OCI-LY1 (cell line): Measurements from ENCODE around the gene GPR39.

Source experiments
- H2AFZ ChIP-seq: fragments of 200-600 bp; sonication (generic), shearing (Covaris generic); 2 replicates; pipeline ENCODE4 v1.6.0; 2014; ENCODE audit warnings: antibody characterized with exemption, mild to moderate bottlenecking, low read length
- H3F3A ChIP-seq: fragments of 200-600 bp; sonication (generic), shearing (Covaris generic); 2 replicates; pipeline ENCODE4 v1.6.0; 2014; ENCODE audit warnings: mild to moderate bottlenecking, antibody characterized with exemption, low read length, moderate library complexity; ENCODE audit not compliant: insufficient read depth
- H3K27ac ChIP-seq: fragments of 200-600 bp; sonication (generic); 2 replicates; pipeline ENCODE4 v1.5.1; 2014; ENCODE audit warnings: low read length, mixed run types, mild to moderate bottlenecking, low read depth; ENCODE audit not compliant: poor library complexity, severe bottlenecking
- H3K27me3 ChIP-seq: fragments of 200-600 bp; sonication (generic); 2 replicates; pipeline ENCODE4 v1.6.0; 2014; ENCODE audit warnings: antibody characterized with exemption, mild to moderate bottlenecking, low read length, moderate library complexity; ENCODE audit not compliant: insufficient read depth
- H3K36me3 ChIP-seq: fragments of 200-600 bp; sonication (generic); 2 replicates; pipeline ENCODE4 v1.6.1; 2014; ENCODE audit warnings: mild to moderate bottlenecking, antibody characterized with exemption, low read length, moderate library complexity, mixed read lengths; ENCODE audit not compliant: insufficient read depth
- H3K4me1 ChIP-seq: fragments of 200-600 bp; sonication (generic); 2 replicates; pipeline ENCODE4 v1.5.1; 2014; ENCODE audit warnings: mild to moderate bottlenecking, low read length, moderate library complexity; ENCODE audit not compliant: insufficient read depth, severe bottlenecking
- H3K4me2 ChIP-seq: fragments of 200-600 bp; sonication (generic), shearing (Covaris generic); 2 replicates; pipeline ENCODE4 v1.6.1; 2014; ENCODE audit warnings: low read length
- H3K4me3 ChIP-seq: fragments of 200-600 bp; sonication (generic); 2 replicates; pipeline ENCODE4 v1.5.1; 2014; ENCODE audit warnings: low read length, low read depth, mild to moderate bottlenecking, mixed read lengths; ENCODE audit not compliant: poor library complexity, severe bottlenecking
- H3K79me2 ChIP-seq: fragments of 200-600 bp; shearing (Covaris generic); 2 replicates; pipeline ENCODE4 v1.6.1; 2016; ENCODE audit warnings: mixed run types, low read length, mixed read lengths; ENCODE audit not compliant: insufficient read depth
- H3K9ac ChIP-seq: fragments of 200-600 bp; sonication (generic), shearing (Covaris generic); 2 replicates; pipeline ENCODE4 v1.6.1; 2014; ENCODE audit warnings: mild to moderate bottlenecking, low read length, mixed read lengths
- H3K9me2 ChIP-seq: fragments of 200-600 bp; sonication (generic), shearing (Covaris generic); 2 replicates; pipeline ENCODE4 v1.6.1; 2014; ENCODE audit warnings: low read depth, mild to moderate bottlenecking, low read length, mixed read lengths
- H3K9me3 ChIP-seq: fragments of 200-600 bp; shearing (Covaris generic); 2 replicates; pipeline ENCODE4 v1.6.1; 2014; ENCODE audit warnings: low read length, mixed read lengths
- H4K20me1 ChIP-seq: fragments of 200-600 bp; sonication (generic), shearing (Covaris generic); 2 replicates; pipeline ENCODE4 v1.6.0; 2016; ENCODE audit warnings: mild to moderate bottlenecking, low read length; ENCODE audit not compliant: insufficient read depth
- CTCF ChIP-seq: fragments of 200-600 bp; sonication (generic), shearing (Covaris generic); IDR thresholded peaks from 2 replicates; pipeline ENCODE4 v1.5.1; 2017; ENCODE audit warnings: mild to moderate bottlenecking, antibody characterized with exemption, low read length, moderate library complexity, mixed read lengths
- EZH2 ChIP-seq: fragments of 200-600 bp; sonication (generic), shearing (Covaris generic); IDR thresholded peaks from 2 replicates; pipeline ENCODE4 v1.8.0; 2017; ENCODE audit warnings: borderline replicate concordance, mixed run types, mild to moderate bottlenecking, antibody characterized with exemption, low read length, moderate library complexity, mixed read lengths

The GPR39 gene

GRCh38 chr2:132550946-132551345 is 134.3 kb downstream of the GPR39 start:
- Histone ChIP-seq H3K9me2 (no peaks in the 10 kb centered on the region), H4K20me1 (no peaks in the 10 kb centered on the region), H3K9me3 (no peaks in the 10 kb centered on the region), H3K27me3 (no peaks in the 10 kb centered on the region), H3K9ac (no peak overlapping the region), H3K79me2 (no peaks in the 10 kb centered on the region), H3K36me3 (no peaks in the 10 kb centered on the region), H3K27ac (no peak overlapping the region), H3K4me3 (no peak overlapping the region), H3K4me2 (no peak overlapping the region), H3K4me1 (peaks cover 5% of the 10 kb centered on the region), H2AFZ (no peak overlapping the region), H3F3A (no peaks in the 10 kb centered on the region)
- TF ChIP-seq EZH2 (no peak), CTCF (no peak)

GRCh38 chr2:132557694-132558093 is 141.1 kb downstream of the GPR39 start:
- H3K4me1 ChIP-seq, result no peaks in the 10 kb centered on the region
- no peaks in the 10 kb centered on the region for H3F3A ChIP-seq
- no peak overlapping the region for H2AFZ ChIP-seq
- H3K4me3 ChIP-seq, result no peak overlapping the region
- H3K9me3 ChIP-seq, result no peaks in the 10 kb centered on the region
- no peak overlapping the region for H3K27ac ChIP-seq
- H3K9me2 ChIP-seq, result no peaks in the 10 kb centered on the region
- no peaks in the 10 kb centered on the region for H3K27me3 ChIP-seq
- no peaks in the 10 kb centered on the region for H3K79me2 ChIP-seq
- H3K9ac ChIP-seq, result no peak overlapping the region
- TF ChIP-seq EZH2 (no peak), CTCF (no peak)
- H3K36me3 ChIP-seq, result no peaks in the 10 kb centered on the region
- no peaks in the 10 kb centered on the region for H4K20me1 ChIP-seq
- H3K4me2 ChIP-seq, result no peak overlapping the region

DNA sequence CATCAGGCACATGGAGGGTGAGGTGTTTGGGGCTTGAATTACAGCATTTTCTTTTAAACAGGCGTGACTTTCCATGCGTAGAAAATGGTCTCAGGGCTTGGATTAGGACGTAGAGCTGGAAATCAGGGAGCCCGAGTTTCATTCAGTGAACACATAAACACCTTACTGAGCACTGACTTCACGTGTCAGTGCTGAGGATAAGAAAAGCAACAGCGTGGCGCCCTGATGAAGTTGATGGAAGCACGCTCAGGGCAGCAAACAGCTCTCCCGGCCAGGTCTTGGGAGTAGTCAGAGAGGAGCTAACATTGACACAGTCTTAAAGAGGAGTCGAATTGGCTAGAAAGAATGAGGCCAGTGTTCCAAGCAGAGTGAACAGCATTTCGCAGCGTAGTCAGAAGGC is 142.7 kb downstream of the GPR39 start:
- no peak overlapping the region for H3K9ac ChIP-seq
- no peaks in the 10 kb centered on the region for H3K79me2 ChIP-seq
- no peaks in the 10 kb centered on the region for H4K20me1 ChIP-seq
- H3K4me1 ChIP-seq, result no peaks in the 10 kb centered on the region
- no peaks in the 10 kb centered on the region for H3K9me2 ChIP-seq
- H3K27me3 ChIP-seq, result no peaks in the 10 kb centered on the region
- no peak overlapping the region for H2AFZ ChIP-seq
- no peaks in the 10 kb centered on the region for H3F3A ChIP-seq
- H3K27ac ChIP-seq, result no peak overlapping the region
- no peak overlapping the region for H3K4me3 ChIP-seq
- no peak overlapping the region for H3K4me2 ChIP-seq
- H3K9me3 ChIP-seq, result no peaks in the 10 kb centered on the region
- TF ChIP-seq CTCF, result no peak
- no peak for TF ChIP-seq EZH2
- no peaks in the 10 kb centered on the region for H3K36me3 ChIP-seq
